IMR-90 (cell line): ENCODE results near the gene TENM3. TPM values are rescaled to one million over a fixed set of nuclear protein-coding genes. Genes with fewer than 3 reads are reported as not detected.

ENCODE experiments used
- ATAC-seq: fragments of 200-7000 bp; cut with Tn5 transposase; 2 replicates; pipeline ENCODE4 v1.9.1; 2020; ENCODE audit warnings: low read depth, mild to moderate bottlenecking, moderate library complexity
- BruUV-seq: library from RNA; stranded (reverse); fragments of 400-500 nt; replicated peaks from 2 replicates; lab custom pipeline; 2021; lab: Mats Ljungman, UMichigan
- CTCF ChIA-PET: fragments of 300-600 bp; formaldehyde crosslinking; extraction: SDS; loops from one replicate; lab custom pipeline; 2021; ENCODE audit warnings: antibody characterized with exemption; lab: Yijun Ruan, JAX
- POLR2A ChIA-PET: fragments of 300-600 bp; sonication (Branson Sonifier 250); formaldehyde crosslinking; loops from one replicate; lab custom pipeline; 2022; ENCODE audit warnings: antibody characterized with exemption; ENCODE audit not compliant: unreplicated experiment; lab: Charles Lee
- DNase-seq: peaks from one replicate; pipeline ENCODE4 v3.0.0; 2013
- H2AFZ ChIP-seq: replicated peaks from 2 replicates; pipeline ENCODE3; 2013; ENCODE audit warnings: low read length, mild to moderate bottlenecking; ENCODE audit not compliant: poor library complexity
- H2AK5ac ChIP-seq: 2 replicates; pipeline ENCODE4 v1.6.1; 2013; ENCODE audit warnings: low read depth, low read length, inconsistent platforms
- H2AK9ac ChIP-seq: replicated peaks from 2 replicates; pipeline ENCODE3; 2013; ENCODE audit warnings: mild to moderate bottlenecking, low read depth, low read length, moderate library complexity; ENCODE audit not compliant: poor library complexity
- H2BK120ac ChIP-seq: 2 replicates; pipeline ENCODE4 v1.6.1; 2013; ENCODE audit warnings: low read depth, low read length, inconsistent platforms
- H2BK15ac ChIP-seq: 3 replicates; pipeline ENCODE4 v1.6.1; 2013; ENCODE audit warnings: low read depth, low read length, inconsistent platforms
- H2BK20ac ChIP-seq: 2 replicates; pipeline ENCODE4 v1.6.1; 2013; ENCODE audit warnings: low read depth, mild to moderate bottlenecking, inconsistent platforms, low read length, moderate library complexity
- H2BK5ac ChIP-seq: 2 replicates; pipeline ENCODE4 v1.6.1; 2013; ENCODE audit warnings: mild to moderate bottlenecking, low read depth, low read length, inconsistent platforms; ENCODE audit not compliant: poor library complexity, severe bottlenecking
- H3K14ac ChIP-seq: replicated peaks from 2 replicates; pipeline ENCODE4 v1.6.1; 2013; ENCODE audit warnings: low read depth, low read length, inconsistent platforms
- H3K18ac ChIP-seq: 2 replicates; pipeline ENCODE4 v1.6.1; 2013; ENCODE audit warnings: low read depth, low read length, control low read depth
- H3K23ac ChIP-seq: 2 replicates; pipeline ENCODE4 v1.6.1; 2013; ENCODE audit warnings: low read depth, low read length, inconsistent platforms
- H3K27ac ChIP-seq: 2 replicates; pipeline ENCODE4 v1.5.1; 2013; ENCODE audit warnings: mild to moderate bottlenecking, control low read depth, low read length; ENCODE audit not compliant: insufficient read depth
- H3K27me3 ChIP-seq: 2 replicates; pipeline ENCODE4 v1.6.1; 2013; ENCODE audit warnings: low read length; ENCODE audit not compliant: control insufficient read depth, insufficient read depth
- H3K36me3 ChIP-seq: 2 replicates; pipeline ENCODE4 v1.6.1; 2013; ENCODE audit warnings: low read length, mixed read lengths; ENCODE audit not compliant: control insufficient read depth, insufficient read depth
- H3K4ac ChIP-seq: 2 replicates; pipeline ENCODE4 v1.6.1; 2013; ENCODE audit warnings: low read depth, low read length, inconsistent platforms
- H3K4me1 ChIP-seq: 2 replicates; pipeline ENCODE4 v1.6.1; 2013; ENCODE audit warnings: low read length, mixed read lengths; ENCODE audit not compliant: control insufficient read depth, insufficient read depth
- H3K4me2 ChIP-seq: 2 replicates; pipeline ENCODE4 v1.6.1; 2013; ENCODE audit warnings: low read depth, mild to moderate bottlenecking, control low read depth, low read length, moderate library complexity
- H3K4me3 ChIP-seq: 2 replicates; pipeline ENCODE4 v1.5.1; 2013; ENCODE audit warnings: low read depth, mild to moderate bottlenecking, control low read depth, low read length, moderate library complexity; ENCODE audit not compliant: insufficient read depth
- H3K56ac ChIP-seq: 2 replicates; pipeline ENCODE4 v1.6.1; 2013; ENCODE audit warnings: low read length, inconsistent platforms; ENCODE audit not compliant: insufficient read depth; ENCODE audit errors: extremely low read depth
- H3K79me1 ChIP-seq, 2 experiments: 2 replicates each; pipeline ENCODE4 v1.6.1; 2013; ENCODE audit warnings: low read length in 2 of 2, inconsistent platforms in 1 of 2, low read depth in 1 of 2
- H3K9ac ChIP-seq: 2 replicates; pipeline ENCODE4 v1.6.1; 2013; ENCODE audit warnings: low read depth, low read length, control low read depth
- H3K9me1 ChIP-seq: 2 replicates; pipeline ENCODE4 v1.6.1; 2013; ENCODE audit warnings: low read length, inconsistent platforms; ENCODE audit not compliant: insufficient read depth
- H3K9me3 ChIP-seq: 2 replicates; pipeline ENCODE4 v1.6.1; 2013; ENCODE audit warnings: low read length; ENCODE audit not compliant: control insufficient read depth, insufficient read depth
- H4K20me1 ChIP-seq: 2 replicates; pipeline ENCODE4 v1.6.1; 2013; ENCODE audit warnings: low read length, inconsistent platforms; ENCODE audit not compliant: insufficient read depth
- H4K5ac ChIP-seq: 2 replicates; pipeline ENCODE4 v1.6.1; 2013; ENCODE audit warnings: mild to moderate bottlenecking, low read depth, low read length, control low read depth
- H4K8ac ChIP-seq, 2 experiments: 2 replicates each; pipeline ENCODE4 v1.6.1; 2013; ENCODE audit warnings: low read depth in 2 of 2, low read length in 2 of 2, control low read depth in 1 of 2, inconsistent platforms in 1 of 2
- H4K91ac ChIP-seq: 2 replicates; pipeline ENCODE4 v1.6.1; 2013; ENCODE audit warnings: low read depth, low read length, inconsistent platforms; ENCODE audit not compliant: insufficient read depth
- BHLHE40 ChIP-seq: fragments of 150-350 bp; IDR thresholded peaks from 2 replicates; pipeline ENCODE4 v1.6.1; 2016; ENCODE audit warnings: mild to moderate bottlenecking, low read depth, low read length
- CEBPB ChIP-seq: IDR thresholded peaks from 2 replicates; pipeline ENCODE4 v1.6.1; 2012; ENCODE audit warnings: low read depth, low read length, improper control_type of control experiment
- CHD1 ChIP-seq: IDR thresholded peaks from 2 replicates; pipeline ENCODE4 v1.6.1; 2012; ENCODE audit warnings: low read depth, low read length, improper control_type of control experiment
- CTCF ChIP-seq: conservative IDR thresholded peaks from 2 replicates; pipeline ENCODE4 v1.5.1; 2012; ENCODE audit warnings: mild to moderate bottlenecking, low read depth, low read length, improper control_type of control experiment
- ELK1 ChIP-seq: fragments of 150-350 bp; IDR thresholded peaks from 2 replicates; pipeline ENCODE4 v1.6.1; 2016; ENCODE audit warnings: low read depth, mild to moderate bottlenecking, low read length, moderate library complexity, borderline replicate concordance
- FOS ChIP-seq: fragments of 150-350 bp; IDR thresholded peaks from 2 replicates; pipeline ENCODE4 v1.6.1; 2016; ENCODE audit warnings: low read depth, low read length
- MAZ ChIP-seq: IDR thresholded peaks from 2 replicates; pipeline ENCODE4 v1.6.1; 2012; ENCODE audit warnings: low read depth, mild to moderate bottlenecking, low read length, improper control_type of control experiment, moderate library complexity, borderline replicate concordance
- MXI1 ChIP-seq: IDR thresholded peaks from 2 replicates; pipeline ENCODE4 v1.6.1; 2012; ENCODE audit warnings: low read depth, mild to moderate bottlenecking, low read length, moderate library complexity, borderline replicate concordance
- NFE2L2 ChIP-seq: fragments of 150-350 bp; IDR thresholded peaks from 2 replicates; pipeline ENCODE4 v1.6.1; 2016; ENCODE audit warnings: low read depth, mild to moderate bottlenecking, low read length
- POLR2A ChIP-seq: IDR thresholded peaks from 2 replicates; pipeline ENCODE4 v1.6.1; 2012; ENCODE audit warnings: mild to moderate bottlenecking, low read depth, low read length
- RAD21 ChIP-seq: IDR thresholded peaks from 2 replicates; pipeline ENCODE4 v1.6.1; 2012; ENCODE audit warnings: low read length, improper control_type of control experiment
- RCOR1 ChIP-seq: IDR thresholded peaks from 2 replicates; pipeline ENCODE4 v1.6.1; 2012; ENCODE audit warnings: mild to moderate bottlenecking, low read length, improper control_type of control experiment; ENCODE audit not compliant: insufficient replicate concordance
- SMC3 ChIP-seq: fragments of 150-350 bp; IDR thresholded peaks from 2 replicates; pipeline ENCODE4 v1.6.1; 2016; ENCODE audit warnings: low read depth, mild to moderate bottlenecking, antibody characterized with exemption, low read length, moderate library complexity
- USF2 ChIP-seq: fragments of 150-350 bp; IDR thresholded peaks from 2 replicates; pipeline ENCODE4 v1.6.1; 2017; ENCODE audit warnings: mild to moderate bottlenecking, antibody characterized with exemption, low read length, low read depth
- WGBS, 2 experiments: methylation state at CpG; one replicate each; pipeline versions ENCODE4 v1.1.5 to v1.1.7; 2013; ENCODE audit warnings: missing lambda C conversion rate in 2 of 2; ENCODE audit not compliant: insufficient read length in 1 of 2; ENCODE audit errors: extremely low coverage in 2 of 2; 5-methylcytosine and 5-hydroxymethylcytosine counted together
- dilution Hi-C: fragments of 300-500 bp; cut with HindIII; formaldehyde crosslinking; loops from one replicate; pipeline ENCODE4 v1.14.3; 2018; ENCODE audit warnings: low sequenced_read_pairs; ENCODE audit not compliant: unreplicated experiment
- in situ Hi-C: fragments of 300-500 bp; cut with MboI; formaldehyde crosslinking; loops from 3 replicates; pipeline ENCODE4 v1.14.3; 2019; ENCODE audit warnings: low sequenced_read_pairs, inconsistent platforms, mixed read lengths
- intact Hi-C: fragments of 100-400 bp; cut with micrococcal nuclease; formaldehyde crosslinking; loops from 2 replicates; pipeline ENCODE4 v1.10.0; 2022
- polyA plus RNA-seq, 3 experiments: library from polyadenylated mRNA; depleted of rRNA; stranded (reverse); fragments of >200 nt; gene quantifications; 2 replicates each; pipeline ENCODE4 v1.2.3, GENCODE V29; 2012; ENCODE audit warnings: low replicate concordance in 1 of 3
- total RNA-seq: library from RNA; depleted of rRNA; stranded (reverse); fragments of >200 nt; gene quantifications from 2 replicates; pipeline ENCODE4 v1.2.3, GENCODE V29; 2012

TENM3 gene
- total and polyA plus RNA-seq, 2 of the 4 experiments (the other 2 are of a cell fraction), result 29.9 to 173 TPM

GRCh38 chr4:182671749-182672148, 428.5 kb downstream of the TENM3 start:
- Histone ChIP-seq H4K8ac (no peak overlapping the region), H2AK5ac (no peak overlapping the region), H3K79me1 (no peaks in the 10 kb centered on the region), H3K18ac (no peak overlapping the region), H3K9ac (no peak overlapping the region), H2BK5ac (no peak overlapping the region), H3K4me1 (no peaks in the 10 kb centered on the region), H2BK120ac (no peak overlapping the region), H2BK15ac (no peak overlapping the region), H3K4me3 (no peak overlapping the region), H3K23ac (no peak overlapping the region), H2BK20ac (no peak overlapping the region), H3K56ac (no peak overlapping the region), H4K5ac (no peak overlapping the region), H2AFZ (no peak overlapping the region), H4K91ac (no peak overlapping the region), H3K9me3 (no peaks in the 10 kb centered on the region), H3K27me3 (no peaks in the 10 kb centered on the region), H2AK9ac (no peak overlapping the region), H3K4ac (no peak overlapping the region), H3K14ac (no peak overlapping the region), H3K36me3 (no peaks in the 10 kb centered on the region), H3K4me2 (no peak overlapping the region), H3K27ac (no peak overlapping the region), H3K9me1 (no peaks in the 10 kb centered on the region), H4K20me1 (no peaks in the 10 kb centered on the region)
- intact Hi-C loops, result no loop called here
- POLR2A ChIA-PET, result no interaction called here
- BruUV-seq, result no TSS peak
- CTCF ChIA-PET, result no interaction called here
- dilution Hi-C loops, result no loop called here
- WGBS, 2 experiments, result no CpG with 5 or more reads among the region's 5 CpGs
- in situ Hi-C loops, result no loop called here
- DNase-seq (no peak), ATAC-seq (no peak)
- TF ChIP-seq CHD1, result no peak
- TF ChIP-seq POLR2A, result no peak
- TF ChIP-seq CEBPB, result no peak
- no peak for TF ChIP-seq FOS
- no peak for TF ChIP-seq RAD21
- TF ChIP-seq RCOR1, result no peak
- TF ChIP-seq ELK1, result no peak
- TF ChIP-seq USF2, result no peak
- no peak for TF ChIP-seq NFE2L2
- no peak for TF ChIP-seq MXI1
- no peak for TF ChIP-seq BHLHE40
- no peak for TF ChIP-seq CTCF
- no peak for TF ChIP-seq SMC3
- TF ChIP-seq MAZ, result no peak
